Tibial nerve (tissue), 3 donors: Measurements from ENCODE around the gene TBC1D8.

Experiments
- CTCF ChIP-seq, 5 experiments: fragments of 200-600 bp in 3 of 5; fragments of 450-650 bp in 2 of 5; sonication (generic) in 3 of 5; IDR thresholded peaks; one replicate each; pipeline ENCODE4 v1.5.1; 2016 to 2019; ENCODE audit warnings: antibody characterized with exemption in 5 of 5, mild to moderate bottlenecking in 3 of 5, moderate library complexity in 2 of 5
- POLR2A ChIP-seq, 2 donors: fragments of 450-650 bp; IDR thresholded peaks; one replicate each; pipeline ENCODE4 v1.6.1; 2017; ENCODE audit warnings: antibody characterized with exemption in 2 of 2, mild to moderate bottlenecking in 2 of 2, moderate library complexity in 2 of 2

- TF ChIP-seq CTCF (IDR thresholded peaks at IDR 0.05) (no peak), POLR2A (IDR thresholded peaks at IDR 0.05) (no peak)
Observed at GRCh38 chr2:101089942-101090799, 61.0 kb downstream of the TBC1D8 start.
